Astrocyte (in vitro differentiated cells and primary cell): ENCODE data around the gene ZNF546. TPM values are rescaled to one million over a fixed set of nuclear protein-coding genes. Genes with fewer than 3 reads are reported as not detected.

Experiments used
- DNase-seq: peaks from one replicate; pipeline ENCODE4 v3.0.0-alpha.2; 2010; ENCODE audit warnings: low read depth
- FAIRE-seq: peaks from 2 replicates; lab custom pipeline; 2011; peaks lifted over from hg19 to GRCh38; lab: Jason Lieb, UNC
- H2AFZ ChIP-seq: 2 replicates; pipeline ENCODE4 v1.6.0; 2012; ENCODE audit warnings: low read depth, low read length, inconsistent platforms
- H3K27ac ChIP-seq: 2 replicates; pipeline ENCODE4 v1.5.1; 2011; ENCODE audit warnings: low read depth, low read length, inconsistent platforms
- H3K27me3 ChIP-seq: 2 replicates; pipeline ENCODE4 v1.6.0; 2011; ENCODE audit warnings: low read length, inconsistent platforms; ENCODE audit not compliant: insufficient read depth
- H3K36me3 ChIP-seq: 2 replicates; pipeline ENCODE4 v1.5.1; 2011; ENCODE audit warnings: low read length, inconsistent platforms; ENCODE audit not compliant: insufficient read depth
- H3K4me1 ChIP-seq: 2 replicates; pipeline ENCODE4 v1.5.1; 2011; ENCODE audit warnings: low read length, inconsistent platforms; ENCODE audit not compliant: insufficient read depth
- H3K4me2 ChIP-seq: 2 replicates; pipeline ENCODE4 v1.6.0; 2012; ENCODE audit warnings: low read length, inconsistent platforms
- H3K4me3 ChIP-seq: 2 replicates; pipeline ENCODE4 v1.5.1; 2011; ENCODE audit warnings: low read depth, mild to moderate bottlenecking, low read length, inconsistent platforms; ENCODE audit not compliant: insufficient read depth
- H3K79me2 ChIP-seq: 2 replicates; pipeline ENCODE4 v1.6.0; 2012; ENCODE audit warnings: mild to moderate bottlenecking, low read length, inconsistent platforms; ENCODE audit not compliant: insufficient read depth
- H3K9ac ChIP-seq: 2 replicates; pipeline ENCODE4 v1.6.0; 2012; ENCODE audit warnings: mild to moderate bottlenecking, low read length, inconsistent platforms
- H3K9me3 ChIP-seq: 2 replicates; pipeline ENCODE4 v1.5.1; 2012; ENCODE audit warnings: low read depth, mild to moderate bottlenecking, low read length, inconsistent platforms; ENCODE audit not compliant: insufficient read depth
- H4K20me1 ChIP-seq: 2 replicates; pipeline ENCODE4 v1.6.0; 2012; ENCODE audit warnings: low read length, inconsistent platforms; ENCODE audit not compliant: insufficient read depth
- H3K27ac Mint-ChIP-seq: one replicate; pipeline ENCODE4 v1.8.0; 2021; ENCODE audit warnings: mild to moderate bottlenecking, mixed read lengths; ENCODE audit not compliant: unreplicated experiment
- H3K27me3 Mint-ChIP-seq: one replicate; pipeline ENCODE4 v1.8.0; 2021; ENCODE audit warnings: low read depth, mixed read lengths; ENCODE audit not compliant: unreplicated experiment
- H3K36me3 Mint-ChIP-seq: one replicate; pipeline ENCODE4 v1.8.0; 2021; ENCODE audit warnings: low read depth, mixed read lengths; ENCODE audit not compliant: unreplicated experiment
- H3K4me1 Mint-ChIP-seq: one replicate; pipeline ENCODE4 v1.8.0; 2021; ENCODE audit warnings: low read depth, mixed read lengths; ENCODE audit not compliant: unreplicated experiment
- H3K4me3 Mint-ChIP-seq: one replicate; pipeline ENCODE4 v1.8.0; 2021; ENCODE audit warnings: mild to moderate bottlenecking, moderate library complexity, mixed read lengths; ENCODE audit not compliant: unreplicated experiment
- H3K9me3 Mint-ChIP-seq: one replicate; pipeline ENCODE4 v1.8.0; 2021; ENCODE audit warnings: mild to moderate bottlenecking, mixed read lengths; ENCODE audit not compliant: unreplicated experiment
- EZH2 ChIP-seq: IDR thresholded peaks from 2 replicates; pipeline ENCODE4 v1.6.1; 2012; ENCODE audit warnings: mild to moderate bottlenecking, low read length, inconsistent platforms; ENCODE audit not compliant: insufficient read depth
- total RNA-seq: library from RNA; stranded (reverse); gene quantifications from 2 replicates; pipeline ENCODE4 v1.2.1, GENCODE V29; 2021
- TF ChIP-seq, protein P1 (sequence below): IDR thresholded peaks from 2 replicates; pipeline ENCODE4 v1.5.1; 2011; ENCODE audit warnings: low read depth, mild to moderate bottlenecking, inconsistent platforms, low read length, moderate library complexity; ENCODE audit not compliant: insufficient read depth

Gene ZNF546
- total RNA-seq, 1 donor from 2014 or later, result 3.0 TPM

DNA sequence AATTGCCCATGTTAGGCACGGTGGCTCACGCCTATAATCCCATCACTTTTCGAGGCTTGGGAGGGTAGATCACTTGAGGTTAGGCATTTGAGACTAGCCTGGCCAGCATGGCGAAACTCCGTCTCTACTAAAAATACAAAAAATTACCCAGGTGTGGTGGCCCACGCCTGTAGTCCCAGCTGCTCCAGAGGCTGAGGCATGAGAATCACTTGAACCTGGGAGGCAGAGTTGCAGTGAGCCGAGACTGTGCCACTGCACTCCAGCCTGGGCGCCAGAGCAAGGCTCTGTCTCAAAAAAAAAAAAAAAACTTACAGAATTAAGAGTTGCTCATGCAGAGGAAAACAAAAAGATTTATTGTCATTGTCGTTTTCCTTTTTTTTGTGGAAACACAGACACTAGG lies 29.3 kb upstream of the ZNF546 start:
- no peak for FAIRE-seq
- peaks cover 17% of the 10 kb centered on the region for H3K79me2 ChIP-seq
- no peak overlapping the region for H3K9ac ChIP-seq
- H3K9me3 Mint-ChIP-seq, result no peaks in the 10 kb centered on the region
- TF ChIP-seq, protein P1, sequence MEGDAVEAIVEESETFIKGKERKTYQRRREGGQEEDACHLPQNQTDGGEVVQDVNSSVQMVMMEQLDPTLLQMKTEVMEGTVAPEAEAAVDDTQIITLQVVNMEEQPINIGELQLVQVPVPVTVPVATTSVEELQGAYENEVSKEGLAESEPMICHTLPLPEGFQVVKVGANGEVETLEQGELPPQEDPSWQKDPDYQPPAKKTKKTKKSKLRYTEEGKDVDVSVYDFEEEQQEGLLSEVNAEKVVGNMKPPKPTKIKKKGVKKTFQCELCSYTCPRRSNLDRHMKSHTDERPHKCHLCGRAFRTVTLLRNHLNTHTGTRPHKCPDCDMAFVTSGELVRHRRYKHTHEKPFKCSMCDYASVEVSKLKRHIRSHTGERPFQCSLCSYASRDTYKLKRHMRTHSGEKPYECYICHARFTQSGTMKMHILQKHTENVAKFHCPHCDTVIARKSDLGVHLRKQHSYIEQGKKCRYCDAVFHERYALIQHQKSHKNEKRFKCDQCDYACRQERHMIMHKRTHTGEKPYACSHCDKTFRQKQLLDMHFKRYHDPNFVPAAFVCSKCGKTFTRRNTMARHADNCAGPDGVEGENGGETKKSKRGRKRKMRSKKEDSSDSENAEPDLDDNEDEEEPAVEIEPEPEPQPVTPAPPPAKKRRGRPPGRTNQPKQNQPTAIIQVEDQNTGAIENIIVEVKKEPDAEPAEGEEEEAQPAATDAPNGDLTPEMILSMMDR, result no peak
- TF ChIP-seq EZH2, result no peak
- peaks cover 5% of the 10 kb centered on the region for H3K36me3 Mint-ChIP-seq
- no peak overlapping the region for H3K4me3 ChIP-seq
- peaks cover 5% of the 10 kb centered on the region for H3K36me3 ChIP-seq
- no peak overlapping the region for H3K27ac Mint-ChIP-seq
- no peaks in the 10 kb centered on the region for H3K27me3 ChIP-seq
- DNase-seq, result no peak
- no peaks in the 10 kb centered on the region for H3K9me3 ChIP-seq
- H3K4me2 ChIP-seq, result no peak overlapping the region
- H3K4me1 ChIP-seq, result peaks cover 11% of the 10 kb centered on the region
- H4K20me1 ChIP-seq, result peaks cover 10% of the 10 kb centered on the region
- H2AFZ ChIP-seq, result no peak overlapping the region
- no peak overlapping the region for H3K27ac ChIP-seq
- H3K4me3 Mint-ChIP-seq, result no peak overlapping the region
- H3K27me3 Mint-ChIP-seq, result no peaks in the 10 kb centered on the region
- peaks cover 16% of the 10 kb centered on the region for H3K4me1 Mint-ChIP-seq

DNA sequence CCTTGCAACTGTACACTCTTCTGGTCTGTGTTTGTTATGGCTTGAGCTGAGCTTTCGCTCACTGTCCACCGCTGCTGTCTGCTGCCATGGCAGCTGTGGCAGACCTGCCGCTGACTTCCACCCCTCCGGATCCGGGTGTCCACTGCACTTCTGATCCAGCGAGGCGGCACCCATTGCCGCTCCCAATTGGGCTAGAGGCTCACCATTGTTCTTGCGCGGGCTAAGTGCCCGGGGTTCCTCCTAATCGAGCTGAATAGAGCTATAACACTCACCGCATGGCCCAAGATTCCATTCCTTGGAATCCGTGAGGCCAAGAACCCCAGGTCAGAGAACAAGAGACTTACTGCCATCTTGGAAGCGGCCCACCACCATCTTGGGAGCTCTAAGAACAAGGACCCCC lies 28.1 kb upstream of the ZNF546 start:
- H3K36me3 Mint-ChIP-seq, result peaks cover 5% of the 10 kb centered on the region
- no peak overlapping the region for H3K4me3 Mint-ChIP-seq
- no peaks in the 10 kb centered on the region for H3K9me3 ChIP-seq
- peaks cover 28% of the 10 kb centered on the region for H3K79me2 ChIP-seq
- no peak for TF ChIP-seq EZH2
- TF ChIP-seq, protein P1, result no peak
- FAIRE-seq (no peak), DNase-seq (no peak)
- H3K27ac ChIP-seq, result no peak overlapping the region
- no peak overlapping the region for H2AFZ ChIP-seq
- H4K20me1 ChIP-seq, result peaks cover 13% of the 10 kb centered on the region
- peaks cover 15% of the 10 kb centered on the region for H3K36me3 ChIP-seq
- no peak overlapping the region for H3K4me3 ChIP-seq
- no peak overlapping the region for H3K27ac Mint-ChIP-seq
- peaks cover 16% of the 10 kb centered on the region for H3K4me1 Mint-ChIP-seq
- no peaks in the 10 kb centered on the region for H3K27me3 Mint-ChIP-seq
- no peak overlapping the region for H3K9ac ChIP-seq
- no peaks in the 10 kb centered on the region for H3K27me3 ChIP-seq
- H3K4me1 ChIP-seq, result peaks cover 11% of the 10 kb centered on the region
- H3K9me3 Mint-ChIP-seq, result no peaks in the 10 kb centered on the region
- H3K4me2 ChIP-seq, result no peak overlapping the region

DNA sequence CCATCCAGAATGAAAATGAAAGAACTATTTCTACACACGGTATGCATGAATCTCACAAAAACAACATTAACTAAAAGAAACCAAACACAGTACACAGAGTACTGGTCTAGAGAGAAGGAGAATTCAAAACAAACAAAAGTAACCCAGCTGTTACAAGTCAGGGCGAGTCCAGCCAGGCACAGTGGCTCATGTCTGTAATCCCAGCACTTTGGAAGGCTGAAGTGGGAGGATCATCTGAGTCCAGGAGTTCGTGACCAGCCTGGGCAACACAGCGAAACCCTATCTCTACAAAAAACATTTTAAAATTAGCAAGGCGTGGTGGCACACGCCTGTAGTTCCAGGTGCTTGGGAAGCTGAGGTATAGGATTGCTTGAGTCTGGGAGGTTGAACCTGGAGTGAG lies 27.6 kb upstream of the ZNF546 start:
- H3K9me3 Mint-ChIP-seq, result no peaks in the 10 kb centered on the region
- TF ChIP-seq EZH2, result no peak
- TF ChIP-seq, protein P1, result no peak
- H3K36me3 Mint-ChIP-seq, result peaks cover 6% of the 10 kb centered on the region
- FAIRE-seq (no peak), DNase-seq (no peak)
- Histone ChIP-seq H2AFZ (no peak overlapping the region), H3K27me3 (no peaks in the 10 kb centered on the region), H3K79me2 (peaks cover 33% of the 10 kb centered on the region), H3K36me3 (peaks cover 18% of the 10 kb centered on the region), H3K9ac (no peak overlapping the region), H4K20me1 (peaks cover 18% of the 10 kb centered on the region), H3K4me1 (peaks cover 11% of the 10 kb centered on the region), H3K27ac (no peak overlapping the region), H3K4me2 (no peak overlapping the region), H3K9me3 (no peaks in the 10 kb centered on the region), H3K4me3 (no peak overlapping the region)
- H3K4me3 Mint-ChIP-seq, result peak overlapping the region; percentile 100
- peak overlapping the region; percentile 30 for H3K27ac Mint-ChIP-seq
- peaks cover 16% of the 10 kb centered on the region for H3K4me1 Mint-ChIP-seq
- no peaks in the 10 kb centered on the region for H3K27me3 Mint-ChIP-seq
